Activated CD4-positive, CD25-positive, alpha-beta regulatory T cell treated with anti-CD3 and anti-CD28 coated beads, Interleukin-2, amount 50 U/mL, for 16 hours (primary cell): ENCODE data around the gene TMEM45A.
"Not testable (repeated sequence)": the region's sequence is repeated elsewhere in the genome, so short reads cannot be mapped to it uniquely, and the experiment has no call there.

Experiments used
- DNase-seq: peaks from one replicate; pipeline ENCODE4 v3.0.0-alpha.2; 2020; ENCODE audit warnings: low read depth, low spot score

The TMEM45A gene

GRCh38 chr3:100533176-100533575, 40.8 kb downstream of the TMEM45A start:
- no peak for DNase-seq

GRCh38 chr3:100535610-100535943, 43.2 kb downstream of the TMEM45A start:
- no peak for DNase-seq

GRCh38 chr3:100536093-100536492, 43.7 kb downstream of the TMEM45A start:
- DNase-seq, result no peak

- DNase-seq, result no peak
Measured at GRCh38 chr3:100537646-100538338, 45.4 kb downstream of the TMEM45A start.

GRCh38 chr3:100538339-100538706, 45.9 kb downstream of the TMEM45A start:
- no peak for DNase-seq

GRCh38 chr3:100540791-100541334, 48.4 kb downstream of the TMEM45A start:
- DNase-seq, result no peak

GRCh38 chr3:100541428-100541827, 49.0 kb downstream of the TMEM45A start:
- not testable (repeated sequence) for DNase-seq

GRCh38 chr3:100545371-100545770, 53.0 kb downstream of the TMEM45A start:
- DNase-seq, result no peak

- DNase-seq, result no peak
Measured at GRCh38 chr3:100546020-100546744, 53.8 kb downstream of the TMEM45A start.

- no peak for DNase-seq
Measured at GRCh38 chr3:100548053-100548452, 55.6 kb downstream of the TMEM45A start.

GRCh38 chr3:100553618-100554372, 61.4 kb downstream of the TMEM45A start:
- no peak for DNase-seq

- DNase-seq, result no peak
Measured at GRCh38 chr3:100554373-100554676, 61.9 kb downstream of the TMEM45A start.

GRCh38 chr3:100556673-100557310, 64.4 kb downstream of the TMEM45A start:
- no peak for DNase-seq

GRCh38 chr3:100558233-100558632, 65.8 kb downstream of the TMEM45A start:
- no peak for DNase-seq

GRCh38 chr3:100560426-100560825, 68.0 kb downstream of the TMEM45A start:
- no peak for DNase-seq

- DNase-seq, result no peak
Measured at GRCh38 chr3:100561459-100562158, 69.2 kb downstream of the TMEM45A start.

GRCh38 chr3:100562224-100562857, 69.9 kb downstream of the TMEM45A start:
- no peak for DNase-seq

GRCh38 chr3:100563228-100563627, 70.8 kb downstream of the TMEM45A start:
- no peak for DNase-seq

- DNase-seq, result no peak
Measured at GRCh38 chr3:100563652-100564211, 71.3 kb downstream of the TMEM45A start.

GRCh38 chr3:100570811-100571210, 78.4 kb downstream of the TMEM45A start:
- DNase-seq, result no peak

GRCh38 chr3:100574536-100574935, 82.1 kb downstream of the TMEM45A start:
- no peak for DNase-seq
